GM12874 (cell line): ENCODE measurements around the gene OR5M10.

Experiments used
- TF ChIP-seq, protein P1 (sequence below): IDR thresholded peaks from 2 replicates; pipeline ENCODE4 v1.5.1; 2011; ENCODE audit warnings: low read depth, mild to moderate bottlenecking, control low read depth, low read length, moderate library complexity; ENCODE audit not compliant: insufficient read depth

The OR5M10 gene

DNA sequence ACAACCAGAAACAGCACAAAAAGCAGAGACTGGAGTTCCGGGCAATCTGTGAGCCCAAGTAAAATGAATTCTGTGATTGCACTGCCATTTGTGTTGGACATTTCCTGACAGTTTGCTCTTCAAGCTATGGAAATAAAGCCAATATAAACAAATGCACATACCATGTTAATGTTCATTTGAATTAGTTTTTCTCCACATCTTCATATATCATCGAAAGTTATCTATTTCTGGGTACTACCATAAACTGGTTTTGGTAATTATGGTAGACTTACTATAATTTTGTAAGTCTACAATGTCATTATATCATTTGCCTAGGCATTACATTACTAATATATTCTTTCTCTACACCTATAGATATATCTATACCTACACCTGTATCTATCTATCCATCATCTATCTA, 34.4 kb downstream of the OR5M10 start, which contains the start of gene OR5M11:
Gene OR5M11, minus strand, starts transcription at position 101 of the 400 bp plus-strand sequence. Its CDS starts 0 bp downstream, at position 101.
- TF ChIP-seq, protein P1, sequence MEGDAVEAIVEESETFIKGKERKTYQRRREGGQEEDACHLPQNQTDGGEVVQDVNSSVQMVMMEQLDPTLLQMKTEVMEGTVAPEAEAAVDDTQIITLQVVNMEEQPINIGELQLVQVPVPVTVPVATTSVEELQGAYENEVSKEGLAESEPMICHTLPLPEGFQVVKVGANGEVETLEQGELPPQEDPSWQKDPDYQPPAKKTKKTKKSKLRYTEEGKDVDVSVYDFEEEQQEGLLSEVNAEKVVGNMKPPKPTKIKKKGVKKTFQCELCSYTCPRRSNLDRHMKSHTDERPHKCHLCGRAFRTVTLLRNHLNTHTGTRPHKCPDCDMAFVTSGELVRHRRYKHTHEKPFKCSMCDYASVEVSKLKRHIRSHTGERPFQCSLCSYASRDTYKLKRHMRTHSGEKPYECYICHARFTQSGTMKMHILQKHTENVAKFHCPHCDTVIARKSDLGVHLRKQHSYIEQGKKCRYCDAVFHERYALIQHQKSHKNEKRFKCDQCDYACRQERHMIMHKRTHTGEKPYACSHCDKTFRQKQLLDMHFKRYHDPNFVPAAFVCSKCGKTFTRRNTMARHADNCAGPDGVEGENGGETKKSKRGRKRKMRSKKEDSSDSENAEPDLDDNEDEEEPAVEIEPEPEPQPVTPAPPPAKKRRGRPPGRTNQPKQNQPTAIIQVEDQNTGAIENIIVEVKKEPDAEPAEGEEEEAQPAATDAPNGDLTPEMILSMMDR: no peak

DNA sequence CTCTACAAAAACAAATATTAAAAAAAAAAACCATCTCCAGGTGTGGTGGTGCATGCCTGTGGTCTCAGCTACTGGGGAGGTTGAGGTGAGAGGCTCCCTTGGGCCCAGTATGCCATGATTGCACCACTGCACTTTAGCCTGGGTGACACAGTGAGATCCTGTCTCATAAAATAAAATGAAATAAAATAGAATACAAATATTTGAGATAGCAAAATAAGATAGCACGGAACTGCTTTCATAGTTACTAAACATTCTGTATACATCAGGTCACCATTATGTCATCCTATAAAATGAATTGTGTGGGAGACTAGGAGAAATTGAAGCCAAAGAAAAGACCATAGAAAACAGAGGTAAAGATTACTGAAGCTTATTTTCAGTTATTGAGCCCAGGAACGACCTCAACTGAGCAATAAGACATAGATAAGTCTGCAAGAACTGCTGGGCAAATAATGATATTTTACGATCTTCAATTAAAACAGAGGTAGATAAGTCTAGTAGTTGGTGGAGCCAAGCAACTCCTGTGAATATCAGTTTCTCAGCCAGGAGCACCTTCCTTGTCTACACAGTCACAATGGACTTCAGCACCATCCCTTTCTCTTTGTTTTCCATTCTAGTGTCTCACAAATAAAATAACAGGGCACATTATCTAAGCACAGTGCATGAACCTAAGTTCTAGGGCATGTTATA, 44.3 kb downstream of the OR5M10 start:
- TF ChIP-seq, protein P1: no peak

DNA sequence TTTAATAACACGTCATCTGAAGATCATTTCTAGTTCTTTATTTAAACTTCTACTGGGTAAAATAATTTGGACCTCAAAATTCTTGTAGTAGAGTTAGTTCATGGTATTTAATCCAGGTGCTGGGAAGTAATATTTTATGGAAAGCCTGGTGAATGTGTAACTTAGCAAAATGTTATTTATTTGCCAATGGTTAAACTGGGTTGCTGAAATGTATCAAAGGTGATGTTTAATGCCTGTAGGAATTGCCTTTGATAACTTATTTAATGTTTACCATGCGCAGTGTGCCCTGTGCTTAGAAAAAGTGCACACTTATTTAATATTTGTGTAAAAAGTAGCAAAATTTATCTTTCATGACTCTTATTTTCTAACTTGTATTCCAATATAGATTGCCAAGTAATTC, 45.7 kb downstream of the OR5M10 start:
- TF ChIP-seq, protein P1: no peak
